Small intestine (tissue), 7 donors: ENCODE measurements around the gene ACTN4. TPM values are rescaled to one million over a fixed set of nuclear protein-coding genes. Genes with fewer than 3 reads are reported as not detected.

Experiments used
- DNase-seq, 2 donors: peaks; one replicate each; pipeline versions ENCODE4 v3.0.0 to v3.0.0-alpha.2; 2013
- FAIRE-seq: peaks from 2 replicates; lab custom pipeline; 2012; peaks lifted over from hg19 to GRCh38; lab: Jason Lieb, UNC
- H3K27ac ChIP-seq, 3 donors: one replicate each; pipeline ENCODE4 v1.5.1; 2013; ENCODE audit warnings: low read length in 2 of 3, mild to moderate bottlenecking in 2 of 3, control low read depth in 1 of 3, inconsistent platforms in 1 of 3, low read depth in 1 of 3, moderate library complexity in 1 of 3
- H3K27me3 ChIP-seq, 3 donors: one replicate each; pipeline ENCODE4 v1.6.1; 2013; ENCODE audit warnings: low read length in 3 of 3, inconsistent platforms in 1 of 3; ENCODE audit not compliant: control insufficient read depth in 3 of 3, insufficient read depth in 3 of 3
- H3K36me3 ChIP-seq, 3 donors: one replicate each; pipeline ENCODE4 v1.6.1; 2013; ENCODE audit warnings: low read length in 3 of 3, inconsistent platforms in 1 of 3, low read depth in 1 of 3, mild to moderate bottlenecking in 1 of 3, moderate library complexity in 1 of 3; ENCODE audit not compliant: control insufficient read depth in 3 of 3, insufficient read depth in 2 of 3
- H3K4me1 ChIP-seq, 3 donors: one replicate each; pipeline ENCODE4 v1.6.1; 2013; ENCODE audit warnings: low read length in 2 of 3, inconsistent platforms in 1 of 3, low read depth in 1 of 3, mild to moderate bottlenecking in 1 of 3, moderate library complexity in 1 of 3; ENCODE audit not compliant: control insufficient read depth in 3 of 3, insufficient read depth in 2 of 3
- H3K4me3 ChIP-seq, 3 donors: one replicate each; pipeline ENCODE4 v1.5.1; 2013; ENCODE audit warnings: low read length in 3 of 3, control low read depth in 1 of 3, inconsistent platforms in 1 of 3, low read depth in 1 of 3, mild to moderate bottlenecking in 1 of 3, moderate library complexity in 1 of 3
- H3K9me3 ChIP-seq, 2 donors: one replicate each; pipeline ENCODE4 v1.6.1; 2013; ENCODE audit warnings: low read depth in 1 of 2, low read length in 1 of 2; ENCODE audit not compliant: control insufficient read depth in 2 of 2, insufficient read depth in 1 of 2
- WGBS, 3 donors: extraction: QIAGEN DNeasy Blood & Tissue Kit; methylation state at CpG; one replicate each; pipeline ENCODE4 v1.1.7; 2013; 5-methylcytosine and 5-hydroxymethylcytosine counted together
- polyA plus RNA-seq, 4 donors: library from polyadenylated mRNA; stranded (reverse) in 3 of 4; unstranded in 1 of 4; fragments of 200-250 nt in 3 of 4; fragments of 120-200 nt in 1 of 4; gene quantifications; one replicate each; pipeline versions ENCODE4 v1.2.1 to v1.2.3, GENCODE V29; 2013
- donor health status: healthy with polysubstance abuse.
- donor health status: control.
- donor health status: control.
- donor health status: Bipolar disorder and iron deficiency.
- donor health status: healthy.

The ACTN4 gene
- polyA plus RNA-seq, 4 donors = 188 to 790 (median 308) TPM

GRCh38 chr19:38774181-38774950 is 126.9 kb downstream of the ACTN4 start:
- WGBS, 3 donors = 82 to 84% (median 82%) methylated on average over 12 to 13 of the region's 13 CpGs
- no peak for FAIRE-seq
- no peak for DNase-seq

GRCh38 chr19:38778733-38779132 is 131.3 kb downstream of the ACTN4 start:
- 73 to 80% (median 75%) methylated on average over 7 of the region's 7 CpGs for WGBS, 3 donors
- H3K27ac ChIP-seq = no peak overlapping the region
- H3K27me3 ChIP-seq = no peaks in the 10 kb centered on the region
- FAIRE-seq (no peak), DNase-seq (no peak)
- H3K4me3 ChIP-seq = no peak overlapping the region
- H3K9me3 ChIP-seq = no peaks in the 10 kb centered on the region
- H3K4me1 ChIP-seq = peaks cover 0 to 4% (median 0%) of the 10 kb centered on the region in 3 donors
- no peaks in the 10 kb centered on the region for H3K36me3 ChIP-seq

More at GRCh38 chr19:38774181-38774950, 126.9 kb downstream of the ACTN4 start:
- no peaks in the 10 kb centered on the region for H3K27me3 ChIP-seq
- no peaks in the 10 kb centered on the region for H3K36me3 ChIP-seq
- peaks cover 0 to 7% (median 0%) of the 10 kb centered on the region in 3 donors for H3K4me1 ChIP-seq
- no peak overlapping the region for H3K4me3 ChIP-seq
- H3K9me3 ChIP-seq = no peaks in the 10 kb centered on the region
- H3K27ac ChIP-seq = no peak overlapping the region

GRCh38 chr19:38780443-38780842 is 133.0 kb downstream of the ACTN4 start:
- FAIRE-seq (no peak), DNase-seq (no peak)
- Histone ChIP-seq H3K27me3 (no peaks in the 10 kb centered on the region), H3K4me3 (no peak overlapping the region), H3K9me3 (peaks cover 0 to 5% of the 10 kb centered on the region in 2 donors), H3K27ac (no peak overlapping the region), H3K36me3 (no peaks in the 10 kb centered on the region), H3K4me1 (peaks cover 0 to 8% (median 0%) of the 10 kb centered on the region in 3 donors)
- WGBS, 3 donors = 74 to 90% (median 90%) methylated on average over 7 of the region's 7 CpGs

- FAIRE-seq (no peak), DNase-seq (no peak)
- Histone ChIP-seq H3K4me1 (peaks cover 0 to 8% (median 0%) of the 10 kb centered on the region in 3 donors), H3K4me3 (no peak overlapping the region), H3K36me3 (no peaks in the 10 kb centered on the region), H3K9me3 (peaks cover 0 to 5% of the 10 kb centered on the region in 2 donors), H3K27ac (no peak overlapping the region), H3K27me3 (no peaks in the 10 kb centered on the region)
- WGBS, 3 donors = 46 to 71% (median 49%) methylated on average over 7 of the region's 7 CpGs
Measured at GRCh38 chr19:38781058-38781457, 133.6 kb downstream of the ACTN4 start.

Other genes starting within 250 kb of the ACTN4 start
- 10 to 100 TPM; 23.6 to 47.2 (median 38.6) TPM for gene FAM98C, start 244.6 kb upstream of the ACTN4 start, polyA plus RNA-seq
- 1 to 10 TPM in 1 of 4 donors, under 1 TPM in 3; 0.22 to 1.0 (median 0.84) TPM for gene RASGRP4, start 221.4 kb upstream of the ACTN4 start, polyA plus RNA-seq
- gene RYR1, start 214.0 kb upstream of the ACTN4 start, polyA plus RNA-seq = 1 to 10 TPM in 1 of 4 donors, under 1 TPM in 1, not detected in 2; 0.81 to 2.3 TPM
- gene MAP4K1, start 29.7 kb upstream of the ACTN4 start, polyA plus RNA-seq = 10 to 100 TPM in 1 of 4 donors, 1 to 10 TPM in 2, under 1 TPM in 1; 0.45 to 10.8 (median 3.4) TPM
- gene EIF3K, start 28.5 kb upstream of the ACTN4 start, polyA plus RNA-seq = 100 to 1,000 TPM; 257 to 710 (median 626) TPM
- 10 to 100 TPM in 2 of 4 donors, 1 to 10 TPM in 2; 2.4 to 46.2 (median 14.4) TPM for gene CAPN12, start 96.8 kb downstream of the ACTN4 start, polyA plus RNA-seq
- 1 to 10 TPM in 2 of 4 donors, not detected in 2; 1.1 to 9.2 TPM for gene LGALS7, start 125.9 kb downstream of the ACTN4 start, polyA plus RNA-seq
- gene LGALS7B, start 141.6 kb downstream of the ACTN4 start, polyA plus RNA-seq = 1 to 10 TPM in 3 of 4 donors, not detected in 1; 2.0 to 5.4 (median 4.9) TPM
- 1,000 to 10,000 TPM; 1,130 to 3,807 (median 2,480) TPM for gene LGALS4, start 165.3 kb downstream of the ACTN4 start, polyA plus RNA-seq
- gene ECH1, start 184.1 kb downstream of the ACTN4 start, polyA plus RNA-seq = 100 to 1,000 TPM; 218 to 344 (median 321) TPM
- gene HNRNPL, start 202.3 kb downstream of the ACTN4 start, polyA plus RNA-seq = 100 to 1,000 TPM; 118 to 256 (median 177) TPM
- gene RINL, start 230.6 kb downstream of the ACTN4 start, polyA plus RNA-seq = 10 to 100 TPM in 2 of 4 donors, 1 to 10 TPM in 2; 1.3 to 33.2 (median 9.8) TPM